Hematopoietic multipotent progenitor cell treated with erythropoietin and hydrocortisone succinate and interleukin-3 and kit ligand, for 17 days (in vitro differentiated cells): Measurements from ENCODE around the gene RPS14.
A peak's percentile ranks its signal among the peaks of the same experiment; 100 is the strongest.

ENCODE experiments used
- DNase-seq: peaks from one replicate; pipeline ENCODE4 v3.0.0-alpha.2; 2015; ENCODE audit warnings: low spot score

Gene RPS14

GRCh38 chr5:150413176-150413901 is 36.2 kb downstream of the RPS14 start:
- no peak for DNase-seq

GRCh38 chr5:150412319-150413175 is 37.0 kb downstream of the RPS14 start, which contains the start of gene CD74:
Gene CD74, minus strand, starts transcription at chr5:150412910. Its CDS starts 161 bp downstream, at chr5:150412749.
- DNase-seq, result no peak

- no peak for DNase-seq
Observed at GRCh38 chr5:150411245-150411979, 38.1 kb downstream of the RPS14 start.

GRCh38 chr5:150410524-150411244 is 38.9 kb downstream of the RPS14 start:
- no peak for DNase-seq

- DNase-seq, result peak; percentile 38
Observed at GRCh38 chr5:150409638-150410523, 39.7 kb downstream of the RPS14 start.

GRCh38 chr5:150408231-150408943 is 41.2 kb downstream of the RPS14 start:
- no peak for DNase-seq

- DNase-seq, result no peak
Observed at GRCh38 chr5:150407096-150407720, 42.3 kb downstream of the RPS14 start.

GRCh38 chr5:150406723-150407095 is 42.8 kb downstream of the RPS14 start:
- DNase-seq, result no peak

- DNase-seq, result no peak
Observed at GRCh38 chr5:150406103-150406722, 43.3 kb downstream of the RPS14 start.

GRCh38 chr5:150404941-150405816 is 44.4 kb downstream of the RPS14 start:
- DNase-seq, result no peak

GRCh38 chr5:150404535-150404934 is 45.0 kb downstream of the RPS14 start:
- no peak for DNase-seq

GRCh38 chr5:150404121-150404520 is 45.4 kb downstream of the RPS14 start:
- DNase-seq, result no peak

- DNase-seq, result no peak
Observed at GRCh38 chr5:150402901-150403342, 46.6 kb downstream of the RPS14 start.

GRCh38 chr5:150402229-150402773 is 47.2 kb downstream of the RPS14 start:
- no peak for DNase-seq

GRCh38 chr5:150401376-150402228 is 47.9 kb downstream of the RPS14 start:
- no peak for DNase-seq

GRCh38 chr5:150401076-150401375 is 48.5 kb downstream of the RPS14 start:
- DNase-seq, result no peak
